Stimulated activated CD4-positive, alpha-beta T cell treated with anti-CD3 and anti-CD28 coated beads, Interleukin-15, amount 100 ng/mL, for 1 hour (primary cell): ENCODE data around the gene ABHD12B.

Source experiments
- DNase-seq, 2 donors: peaks; one replicate each; pipeline ENCODE4 v3.0.0-alpha.2; 2020; ENCODE audit warnings: low read depth in 1 of 2, low spot score in 1 of 2

Gene ABHD12B, protein sequence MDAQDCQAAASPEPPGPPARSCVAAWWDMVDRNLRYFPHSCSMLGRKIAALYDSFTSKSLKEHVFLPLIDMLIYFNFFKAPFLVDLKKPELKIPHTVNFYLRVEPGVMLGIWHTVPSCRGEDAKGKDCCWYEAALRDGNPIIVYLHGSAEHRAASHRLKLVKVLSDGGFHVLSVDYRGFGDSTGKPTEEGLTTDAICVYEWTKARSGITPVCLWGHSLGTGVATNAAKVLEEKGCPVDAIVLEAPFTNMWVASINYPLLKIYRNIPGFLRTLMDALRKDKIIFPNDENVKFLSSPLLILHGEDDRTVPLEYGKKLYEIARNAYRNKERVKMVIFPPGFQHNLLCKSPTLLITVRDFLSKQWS

DNA sequence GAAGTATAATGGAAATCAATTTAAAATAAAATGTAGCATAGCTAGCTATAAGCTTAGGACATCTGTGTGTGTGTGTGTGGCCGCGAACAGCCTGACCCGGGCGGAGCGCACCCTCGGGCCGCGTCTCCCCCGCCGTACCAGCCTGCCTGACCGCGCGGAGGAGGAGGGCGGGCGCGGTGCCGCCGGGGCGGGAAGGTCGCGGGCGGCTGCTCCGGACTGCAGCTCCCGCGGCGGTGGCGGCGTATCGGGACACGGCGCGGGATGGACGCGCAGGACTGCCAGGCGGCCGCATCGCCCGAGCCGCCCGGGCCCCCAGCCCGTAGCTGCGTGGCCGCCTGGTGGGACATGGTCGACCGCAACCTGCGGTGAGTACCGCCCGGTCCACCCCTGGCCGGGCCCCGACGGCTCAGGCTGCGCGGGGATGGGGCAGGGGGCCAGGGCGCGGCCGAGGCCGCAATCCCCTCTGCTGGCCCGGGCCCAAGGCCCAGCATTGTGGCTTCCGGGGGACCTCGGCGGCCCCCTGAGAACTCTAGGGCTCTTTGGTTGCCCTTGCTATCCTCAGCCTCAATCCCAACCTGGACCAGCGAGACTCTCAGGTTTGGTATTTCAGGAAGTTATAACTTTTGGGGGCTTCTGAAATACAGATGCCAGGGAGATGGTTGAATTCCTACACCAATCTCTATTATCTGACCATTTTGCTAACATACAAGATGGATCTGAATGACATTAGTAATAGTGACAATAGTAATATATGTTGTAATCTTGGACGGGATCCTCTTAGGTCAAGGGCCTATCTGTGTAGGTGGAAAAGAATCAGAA is at the start of gene ABHD12B:
TSS of gene ABHD12B (plus strand) at position 140 of the 819 bp plus-strand sequence. CDS start at position 262, 122 bp downstream.
- DNase-seq, result no peak

DNA sequence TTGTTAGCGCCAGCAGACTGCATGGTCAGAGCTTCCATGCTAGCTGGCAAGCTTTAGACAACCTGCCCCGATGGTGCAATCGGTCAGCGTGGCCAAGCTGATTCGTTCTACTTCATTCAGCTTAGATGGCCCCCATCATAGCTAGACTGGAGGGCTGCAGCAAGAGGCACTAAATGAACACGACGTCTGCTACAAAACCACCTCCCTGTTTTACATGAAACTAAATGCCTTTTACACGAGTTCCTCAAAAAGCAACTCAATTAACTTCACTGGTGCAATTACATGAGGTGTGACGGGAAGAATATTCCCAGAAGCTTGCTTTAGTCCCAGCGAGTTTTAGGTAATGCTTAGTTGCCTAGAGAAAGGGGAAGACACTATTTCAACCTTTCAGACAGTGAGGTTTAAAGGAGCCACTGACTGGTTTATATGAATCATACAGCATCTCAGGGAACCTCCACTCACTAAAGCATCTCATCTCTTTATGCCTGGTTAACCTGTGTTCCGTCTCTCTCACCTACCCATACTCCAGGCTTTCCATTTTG is 49.3 kb upstream of the ABHD12B start:
- DNase-seq, result no peak

DNA sequence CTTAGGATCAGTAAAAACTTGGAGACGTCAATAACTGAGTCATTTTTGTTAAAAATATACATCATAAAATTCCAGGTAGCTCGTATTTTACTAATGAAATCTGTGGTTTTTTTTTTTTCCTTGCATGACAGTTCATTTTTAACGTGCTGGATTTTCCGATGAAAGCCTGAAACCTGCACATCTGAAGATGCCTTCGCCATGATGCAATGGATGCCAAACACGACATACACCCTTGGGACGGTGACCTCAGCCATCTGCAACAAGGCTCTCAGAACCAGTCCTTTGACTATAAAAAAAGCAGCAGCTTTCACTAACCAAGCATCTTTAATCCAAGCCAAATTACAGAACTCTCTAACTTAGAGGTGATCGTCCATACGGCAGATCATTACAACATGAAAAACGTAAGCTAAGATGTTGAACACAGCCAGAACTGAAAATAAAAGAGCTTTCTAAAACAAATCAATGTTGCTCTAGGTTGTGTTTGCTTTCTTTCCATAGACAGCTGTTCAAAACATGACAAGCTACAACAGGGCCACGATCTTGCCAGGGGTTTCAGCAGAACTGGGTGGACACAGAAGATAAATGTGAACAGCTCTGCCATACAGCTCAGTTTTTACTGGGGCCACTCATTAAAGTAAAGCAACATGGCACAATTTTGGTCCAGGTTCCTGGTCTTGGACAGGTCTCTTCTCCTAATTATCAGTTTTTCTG is 48.6 kb upstream of the ABHD12B start:
- no peak for DNase-seq

DNA sequence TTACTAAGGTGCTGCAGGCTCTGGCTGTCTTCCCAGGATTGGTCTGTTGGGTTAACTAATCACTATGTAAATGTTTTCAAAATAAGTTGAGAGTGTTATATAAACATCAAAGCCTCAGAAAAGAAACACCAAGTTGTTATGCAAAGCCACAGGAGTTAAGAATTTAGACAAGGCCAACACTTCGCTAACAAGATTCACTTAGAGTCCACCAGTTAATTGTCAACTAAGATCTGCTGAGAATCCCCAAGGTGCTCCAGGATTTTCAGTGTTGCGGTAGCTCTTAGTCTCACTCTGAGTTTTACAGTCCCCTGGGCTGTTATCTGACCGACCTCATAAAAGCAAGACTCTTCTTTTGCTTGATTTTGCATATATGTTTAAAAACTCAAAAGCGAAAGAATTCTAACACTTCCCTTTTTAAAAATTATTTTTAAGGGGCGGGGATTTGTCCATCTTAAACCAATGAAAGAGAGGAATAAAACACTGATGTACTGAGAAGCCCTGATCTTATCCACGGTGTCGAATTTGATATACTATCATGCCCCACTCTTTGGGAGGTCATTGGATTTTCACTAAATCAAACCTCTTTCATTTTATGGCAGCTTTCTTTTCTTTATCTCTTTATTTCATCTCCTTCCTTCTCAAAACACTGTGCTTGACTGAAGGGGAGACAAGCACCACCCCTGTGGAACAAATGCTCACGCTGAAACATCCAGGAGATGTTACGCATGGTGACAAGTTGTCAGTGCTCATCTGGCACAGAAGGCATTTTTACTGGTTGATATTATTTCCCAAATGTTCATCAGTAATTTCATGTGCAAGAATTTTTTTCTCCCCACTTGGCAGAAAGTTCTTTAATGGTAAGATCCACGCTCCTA is 47.9 kb upstream of the ABHD12B start:
- no peak for DNase-seq

DNA sequence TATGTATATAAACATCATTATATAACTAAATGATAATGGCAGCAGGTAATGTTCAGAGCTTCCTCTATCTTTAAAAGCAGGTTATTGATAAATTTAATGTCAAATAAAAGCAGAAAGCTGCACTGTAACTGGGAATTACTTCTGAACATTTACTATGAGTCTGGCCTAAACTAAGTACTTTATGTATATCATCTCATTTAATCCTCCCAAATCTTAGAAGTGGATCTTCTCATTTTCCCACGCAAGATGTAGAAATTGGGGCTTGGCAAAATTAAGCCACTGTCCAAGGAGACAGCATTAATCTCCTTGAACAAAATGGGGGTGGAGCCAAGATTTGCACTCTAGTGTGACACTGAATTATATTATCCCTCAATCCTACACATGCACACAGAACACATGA is 46.5 kb upstream of the ABHD12B start:
- DNase-seq, result no peak

DNA sequence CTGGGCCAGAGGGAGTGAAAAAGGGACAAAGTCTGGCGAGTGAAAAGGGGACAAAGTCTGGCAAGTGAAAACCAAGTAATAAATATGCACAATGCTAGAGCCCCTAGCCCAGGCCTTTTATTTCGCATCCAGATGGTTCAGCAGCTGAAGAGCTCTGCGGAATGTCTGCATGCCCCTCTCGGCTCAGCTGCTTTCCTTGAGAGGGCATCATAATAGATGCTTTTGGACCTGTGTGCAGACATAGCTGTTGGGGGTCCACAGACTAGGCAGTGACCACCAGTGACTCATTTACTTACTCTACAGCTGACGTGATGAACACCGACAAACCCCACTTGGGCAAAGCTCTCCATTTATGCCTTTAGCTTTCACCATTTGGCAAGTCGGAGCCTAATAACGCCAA is 45.2 kb upstream of the ABHD12B start:
- DNase-seq, result no peak

DNA sequence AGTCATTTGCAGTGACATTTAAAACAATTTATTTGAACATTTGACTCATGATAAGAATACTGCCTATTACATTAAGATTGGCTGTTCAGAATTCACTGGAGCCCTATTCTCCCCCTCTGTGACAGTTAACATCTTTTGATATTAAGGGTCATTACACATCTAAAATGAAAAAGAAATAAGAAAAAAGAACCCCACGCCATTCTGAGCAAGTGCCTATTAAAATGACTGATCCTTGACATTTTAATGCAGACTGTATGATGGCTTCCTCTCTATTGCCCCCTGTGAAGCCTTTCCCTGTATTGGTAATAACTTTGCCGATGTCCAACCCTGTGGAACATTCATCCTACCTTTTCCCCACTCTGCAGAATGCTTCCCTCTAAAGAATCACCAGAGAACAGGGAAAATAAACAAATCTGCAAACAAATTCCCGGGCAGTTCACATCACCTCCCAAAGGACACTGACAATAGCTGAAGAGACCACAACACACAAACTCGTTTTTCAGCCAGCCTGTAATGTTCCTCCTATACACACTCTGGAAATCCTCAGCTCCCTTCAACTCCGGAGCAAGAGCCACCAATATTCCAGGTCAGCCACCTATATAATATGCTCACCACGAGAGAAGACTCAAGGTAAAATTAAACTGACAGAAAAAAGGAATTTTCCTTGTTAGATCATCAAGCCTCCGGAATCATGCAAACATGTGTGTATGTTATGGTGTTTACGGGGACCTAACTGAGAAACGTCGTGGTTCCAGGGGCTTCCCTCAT is 42.9 kb upstream of the ABHD12B start:
- no peak for DNase-seq

DNA sequence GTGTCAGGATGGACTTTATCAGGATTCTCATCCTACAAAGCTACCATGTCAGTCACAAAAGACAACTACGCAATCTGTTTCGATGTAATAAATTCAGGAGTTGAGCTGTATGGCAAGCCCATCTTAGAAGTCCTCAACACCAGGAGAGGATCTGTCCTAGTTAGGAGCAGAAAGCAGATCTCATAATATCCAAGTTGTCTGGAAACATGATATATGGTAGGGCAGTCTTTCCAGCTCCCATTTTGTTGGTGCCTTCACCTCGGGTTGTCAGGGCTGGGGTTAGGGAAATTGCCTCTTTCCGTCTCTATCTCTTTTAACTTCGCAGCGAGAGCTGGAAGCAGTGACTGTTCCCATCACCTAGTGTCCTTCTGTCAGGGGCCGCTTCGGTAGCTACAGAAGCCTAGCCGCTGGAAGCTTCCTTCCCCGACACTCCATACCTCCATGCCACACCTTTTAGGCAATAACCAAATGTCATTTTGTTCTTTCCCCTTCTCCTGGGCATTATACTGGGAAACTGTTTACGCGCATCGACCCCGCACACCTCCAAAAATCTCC is 42.3 kb upstream of the ABHD12B start:
- DNase-seq, result no peak

DNA sequence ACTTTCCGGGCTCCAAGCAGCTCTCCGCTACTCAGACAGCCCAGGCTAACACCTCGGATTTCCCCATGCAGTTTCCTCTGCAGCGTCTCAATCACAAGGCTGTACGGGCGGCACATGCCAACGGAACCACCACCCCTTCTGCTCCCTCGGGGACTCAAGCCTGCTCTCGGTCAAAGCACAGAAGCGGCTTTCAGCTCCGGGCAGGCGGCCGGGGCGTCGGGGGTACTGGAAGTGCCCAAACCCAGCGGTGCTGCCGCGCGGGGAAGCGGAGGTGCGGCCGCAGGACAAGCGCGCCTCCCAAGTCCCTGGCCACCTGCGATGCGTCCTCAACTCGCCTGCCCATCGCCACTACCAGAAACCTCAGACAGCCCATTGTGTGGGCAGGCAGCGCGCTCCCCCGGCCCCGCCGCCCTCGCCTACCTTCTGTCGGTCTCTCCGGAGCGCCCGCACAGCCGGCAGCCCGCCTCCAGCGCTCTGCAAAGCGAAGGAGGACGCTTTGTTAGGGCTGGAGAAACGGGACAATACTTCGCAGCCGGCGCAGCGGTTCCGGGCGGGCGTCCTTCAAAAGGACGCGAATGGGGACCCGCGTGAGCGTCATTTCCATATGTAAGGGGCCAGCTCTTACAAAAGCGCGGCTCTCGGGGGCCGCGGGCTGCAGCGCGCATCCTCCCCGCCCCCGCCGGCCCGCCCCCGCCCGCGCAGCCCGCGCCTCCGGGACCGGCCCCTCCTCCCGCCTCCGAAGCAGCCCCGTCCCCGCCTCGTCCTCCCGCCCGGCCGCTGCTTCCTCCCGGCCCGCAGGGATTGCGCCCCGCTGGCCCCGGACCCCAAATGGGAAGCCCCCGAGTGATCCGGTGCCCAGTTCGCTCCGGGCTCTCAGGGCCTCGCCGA is 41.6 kb upstream of the ABHD12B start:
- peak; percentile 31 to 59 for DNase-seq

DNA sequence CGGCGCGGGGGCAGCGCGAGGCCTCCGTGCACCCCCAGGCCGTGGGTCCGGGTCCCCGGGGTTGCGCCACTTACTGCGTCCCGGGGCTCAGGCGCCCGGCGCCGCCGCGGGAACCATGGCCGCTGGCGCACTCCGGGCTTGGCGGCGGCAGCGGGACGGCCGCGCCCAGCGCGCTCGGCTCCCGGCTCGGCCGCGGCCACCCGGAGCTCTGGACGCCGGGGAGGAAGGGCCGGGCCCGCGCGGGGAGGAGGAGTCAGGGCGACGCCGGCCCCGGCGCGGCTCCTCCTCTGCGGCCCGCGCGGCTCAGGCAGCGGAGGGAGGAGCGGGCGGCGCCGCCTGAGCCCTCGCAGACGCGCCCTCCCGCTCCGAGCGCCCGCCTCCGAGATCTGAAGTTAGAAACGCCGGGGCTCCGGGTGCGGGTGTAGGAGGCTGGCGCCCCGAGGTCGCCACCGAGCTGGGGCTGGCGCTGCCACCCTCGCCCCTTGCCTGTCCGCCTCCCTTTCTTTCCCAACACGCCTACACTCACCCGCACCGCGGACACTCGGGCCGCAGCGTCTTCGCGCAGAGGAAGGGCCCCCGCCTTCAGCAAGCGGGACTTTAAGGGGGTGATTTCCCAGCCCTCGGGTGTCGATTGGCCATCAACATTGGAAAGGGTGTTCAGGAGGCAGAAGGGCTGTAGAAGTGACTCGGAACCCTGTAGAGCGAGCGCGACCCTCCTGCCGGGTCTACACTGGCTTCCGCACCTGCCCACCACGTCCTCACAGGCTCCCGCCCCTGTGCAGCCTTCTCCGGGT is 40.7 kb upstream of the ABHD12B start, which contains the start of gene NIN:
TSS of gene NIN (minus strand) at position 231 of the 794 bp plus-strand sequence. CDS start 9,106 bp downstream, outside the sequence.
- peak; percentile 47 to 60 for DNase-seq

DNA sequence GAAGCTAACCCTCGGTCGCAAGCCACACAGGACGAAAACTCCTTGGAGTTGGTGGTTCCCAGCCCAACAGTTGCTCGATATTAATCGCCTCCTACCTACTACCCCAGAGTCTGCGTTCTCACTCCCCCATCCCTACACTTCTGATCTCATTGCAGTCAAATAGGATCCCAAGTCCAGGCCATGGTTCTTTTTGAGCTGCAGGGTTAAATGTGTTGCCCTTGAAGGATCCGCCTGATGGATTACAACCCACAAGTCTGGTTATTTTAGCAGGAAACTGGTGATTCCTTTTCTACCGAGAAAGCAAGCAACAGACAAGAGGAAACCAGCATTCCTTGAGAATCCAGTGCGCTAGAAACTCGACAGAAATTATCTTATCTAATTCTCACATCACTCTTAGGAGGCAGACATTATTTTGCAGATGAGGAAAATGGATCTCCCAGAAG is 40.1 kb upstream of the ABHD12B start:
- no peak for DNase-seq

DNA sequence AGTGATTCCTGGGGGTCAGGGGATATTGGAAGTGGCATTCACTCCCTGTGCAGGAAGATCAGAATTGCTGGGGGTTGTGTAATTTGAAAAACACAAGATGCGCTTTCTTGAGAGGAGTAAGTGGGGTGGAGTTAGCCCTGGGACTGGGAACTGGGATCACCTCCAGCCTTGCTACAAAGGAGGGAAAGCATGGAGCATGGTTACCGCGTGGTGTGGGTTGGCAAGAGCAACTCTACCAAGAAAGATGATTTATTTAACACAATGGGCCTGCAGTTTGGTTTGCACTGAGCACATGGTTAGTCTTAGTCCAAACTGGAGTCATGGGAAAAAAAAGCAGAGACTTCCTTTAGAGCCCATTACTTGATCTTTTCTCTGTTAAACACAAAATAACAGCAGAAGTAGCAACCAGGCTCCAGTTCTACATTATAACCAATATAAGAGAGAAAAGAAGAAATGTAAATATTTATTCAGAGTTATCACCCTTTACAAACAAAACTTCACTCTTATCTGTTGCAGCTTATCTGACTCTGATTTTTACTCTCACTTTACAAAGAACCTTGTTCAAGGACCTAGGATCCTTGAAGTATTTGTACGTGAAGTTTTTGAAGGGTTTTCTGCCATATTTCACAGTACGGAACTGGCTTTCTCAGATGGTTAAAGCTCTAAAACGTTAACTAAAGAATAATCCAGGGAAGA is 38.8 kb upstream of the ABHD12B start:
- no peak for DNase-seq

DNA sequence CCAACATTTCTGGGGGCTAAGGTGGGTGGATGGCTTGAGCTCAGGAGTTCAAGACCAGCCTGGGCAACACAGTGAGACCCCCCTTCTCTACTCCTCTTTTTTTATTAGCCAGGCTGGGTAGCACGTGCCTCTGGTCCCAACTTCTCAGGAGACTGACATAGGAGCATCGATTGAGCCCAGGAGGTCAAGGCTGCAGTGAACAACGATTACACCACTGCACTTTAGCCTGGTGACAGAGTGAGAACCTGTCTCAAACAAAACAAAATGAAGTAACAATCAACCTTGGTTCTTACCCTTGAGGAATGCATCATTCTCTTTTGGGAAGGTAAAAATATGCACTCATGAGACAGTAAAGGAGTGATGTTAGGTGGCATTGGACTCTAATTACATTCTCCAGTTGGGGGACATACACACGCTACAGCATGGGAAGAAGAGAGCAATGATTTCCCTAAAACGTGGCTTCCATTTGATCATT is 37.0 kb upstream of the ABHD12B start:
- DNase-seq, result no peak

DNA sequence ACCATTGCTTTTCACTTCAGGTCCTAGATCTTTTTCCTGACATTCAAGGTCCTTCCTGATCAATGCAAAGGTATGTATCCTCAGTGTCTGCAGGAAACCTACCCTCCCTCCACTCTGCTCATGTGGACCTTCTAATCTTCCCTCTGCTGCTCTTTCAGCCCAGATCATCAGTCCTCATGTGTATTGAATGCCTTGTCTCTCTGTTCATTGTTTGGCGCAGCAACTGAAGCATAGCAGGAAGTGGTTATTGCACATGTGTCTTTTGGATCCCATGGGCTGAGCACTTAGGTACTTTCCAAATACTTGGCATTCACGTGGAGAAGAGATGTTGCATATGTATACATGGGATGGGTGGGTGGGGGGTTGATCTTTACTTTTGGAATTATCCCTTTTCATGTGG is 36.6 kb upstream of the ABHD12B start:
- no peak for DNase-seq

DNA sequence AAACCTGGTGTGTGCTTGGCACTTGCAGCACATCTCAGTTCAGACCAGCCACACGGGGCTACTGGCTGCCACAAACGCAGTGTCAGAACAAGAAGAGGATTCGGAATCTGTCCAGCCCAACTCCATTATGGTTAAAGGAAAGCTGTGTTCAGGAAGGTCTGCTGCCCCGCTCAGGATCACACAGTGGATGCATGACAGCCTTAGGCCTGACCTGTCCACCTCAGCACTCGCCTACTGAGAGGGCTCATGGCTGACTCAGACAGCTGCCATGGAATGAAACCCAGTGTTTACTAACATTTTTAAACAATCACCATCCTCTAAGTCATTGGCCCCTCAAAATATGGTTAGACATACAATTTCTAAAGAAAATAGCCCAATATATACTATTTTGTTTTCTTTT is 35.3 kb upstream of the ABHD12B start:
- DNase-seq, result no peak

DNA sequence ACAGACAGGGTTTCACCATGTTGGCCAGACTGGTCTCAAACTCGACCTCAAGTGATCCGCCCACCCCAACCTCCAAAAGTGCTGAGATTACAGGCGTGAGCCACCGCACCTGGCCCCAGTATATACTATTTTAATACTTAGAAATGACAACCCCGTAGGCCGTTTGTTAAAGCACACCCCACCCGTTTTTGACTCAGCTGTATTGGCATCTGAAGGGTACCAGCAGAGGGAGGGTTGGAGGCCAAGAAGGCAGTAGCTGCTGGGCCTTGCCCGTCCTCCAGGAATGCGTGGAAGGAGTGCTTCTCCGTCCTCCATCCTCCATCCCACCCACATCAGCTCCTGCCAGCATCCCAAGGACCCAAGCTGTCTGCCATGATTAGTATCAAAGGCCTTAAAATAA is 34.6 kb upstream of the ABHD12B start:
- DNase-seq, result no peak
